Chondrocyte (in vitro differentiated cells): ENCODE measurements around the gene AP2S1. TPM values are rescaled to one million over a fixed set of nuclear protein-coding genes. Genes with fewer than 3 reads are reported as not detected.

Experiments
- DNase-seq: peaks from one replicate; pipeline ENCODE4 v3.0.0; 2021; ENCODE audit warnings: mixed read lengths, low spot score
- H3K27ac Mint-ChIP-seq: one replicate; pipeline ENCODE4 v1.8.0; 2021; ENCODE audit warnings: mild to moderate bottlenecking, moderate library complexity, mixed read lengths; ENCODE audit not compliant: unreplicated experiment
- H3K27me3 Mint-ChIP-seq: 2 replicates; pipeline ENCODE4 v1.8.0; 2021; ENCODE audit warnings: low read depth, mixed read lengths
- H3K36me3 Mint-ChIP-seq: 2 replicates; pipeline ENCODE4 v1.8.0; 2021; ENCODE audit warnings: low read depth, mixed read lengths
- H3K4me1 Mint-ChIP-seq: 2 replicates; pipeline ENCODE4 v1.8.0; 2021; ENCODE audit warnings: low read depth, mild to moderate bottlenecking, mixed read lengths
- H3K4me3 Mint-ChIP-seq: one replicate; pipeline ENCODE4 v1.8.0; 2021; ENCODE audit warnings: mild to moderate bottlenecking, moderate library complexity, mixed read lengths; ENCODE audit not compliant: unreplicated experiment
- H3K9me3 Mint-ChIP-seq: 2 replicates; pipeline ENCODE4 v1.8.0; 2021; ENCODE audit warnings: low read depth, mixed read lengths
- total RNA-seq: library from RNA; stranded (reverse); gene quantifications from 3 replicates; pipeline ENCODE4 v1.2.1, GENCODE V29; 2021
- TF ChIP-seq, protein P1 (sequence below): fragments of 200-600 bp; sonication (generic); IDR thresholded peaks from 2 replicates; pipeline ENCODE4 v1.5.0; 2021; ENCODE audit warnings: antibody characterized with exemption, mild to moderate bottlenecking, moderate library complexity

AP2S1 gene
- total RNA-seq, 1 donor from 2014 or later = 189 TPM

DNA sequence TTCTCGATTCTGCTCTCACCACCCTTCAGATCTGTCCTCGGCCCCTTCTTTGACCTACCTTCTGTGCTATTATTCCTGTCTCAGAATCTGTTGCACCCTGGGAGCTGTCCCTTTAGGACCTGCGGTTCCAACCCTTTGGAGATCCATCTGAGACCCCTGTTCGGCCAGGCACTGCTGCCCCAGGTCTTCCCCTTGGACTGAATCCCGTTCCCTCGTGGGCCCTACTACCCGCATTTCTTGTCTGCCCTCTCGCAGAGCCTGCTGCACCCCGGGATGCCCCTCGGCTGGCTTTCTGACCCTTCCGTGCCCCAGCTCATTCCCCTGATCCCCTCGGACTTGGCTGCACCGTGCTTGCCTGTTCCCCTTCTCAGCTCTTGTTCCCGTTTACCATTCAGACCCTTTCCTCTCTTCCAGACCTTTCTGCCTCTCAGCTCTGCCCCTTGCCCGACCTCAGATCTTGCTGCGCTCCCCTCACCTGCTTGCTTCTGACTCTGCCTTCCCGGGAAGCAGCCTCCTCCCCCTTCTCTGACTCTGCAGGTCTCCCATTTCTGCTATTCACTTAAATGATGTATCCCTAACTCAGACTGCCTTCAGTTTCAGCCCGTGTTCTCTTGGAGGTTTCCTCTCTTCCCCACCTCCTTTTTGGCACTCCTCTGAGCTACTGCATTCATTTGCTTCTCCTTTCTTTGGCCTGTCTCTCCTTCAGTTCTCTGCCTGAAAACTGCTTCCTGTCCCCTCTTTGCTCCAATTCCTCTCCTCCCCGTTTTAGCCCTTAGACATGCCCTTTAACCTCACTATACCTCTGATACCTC, 11.3 kb upstream of the AP2S1 start:
- Mint-ChIP-seq H3K27ac (no peak overlapping the region), H3K27me3 (no peaks in the 10 kb centered on the region), H3K9me3 (no peaks in the 10 kb centered on the region), H3K36me3 (no peaks in the 10 kb centered on the region), H3K4me3 (no peak overlapping the region), H3K4me1 (peaks cover 16% of the 10 kb centered on the region)
- TF ChIP-seq, protein P1, sequence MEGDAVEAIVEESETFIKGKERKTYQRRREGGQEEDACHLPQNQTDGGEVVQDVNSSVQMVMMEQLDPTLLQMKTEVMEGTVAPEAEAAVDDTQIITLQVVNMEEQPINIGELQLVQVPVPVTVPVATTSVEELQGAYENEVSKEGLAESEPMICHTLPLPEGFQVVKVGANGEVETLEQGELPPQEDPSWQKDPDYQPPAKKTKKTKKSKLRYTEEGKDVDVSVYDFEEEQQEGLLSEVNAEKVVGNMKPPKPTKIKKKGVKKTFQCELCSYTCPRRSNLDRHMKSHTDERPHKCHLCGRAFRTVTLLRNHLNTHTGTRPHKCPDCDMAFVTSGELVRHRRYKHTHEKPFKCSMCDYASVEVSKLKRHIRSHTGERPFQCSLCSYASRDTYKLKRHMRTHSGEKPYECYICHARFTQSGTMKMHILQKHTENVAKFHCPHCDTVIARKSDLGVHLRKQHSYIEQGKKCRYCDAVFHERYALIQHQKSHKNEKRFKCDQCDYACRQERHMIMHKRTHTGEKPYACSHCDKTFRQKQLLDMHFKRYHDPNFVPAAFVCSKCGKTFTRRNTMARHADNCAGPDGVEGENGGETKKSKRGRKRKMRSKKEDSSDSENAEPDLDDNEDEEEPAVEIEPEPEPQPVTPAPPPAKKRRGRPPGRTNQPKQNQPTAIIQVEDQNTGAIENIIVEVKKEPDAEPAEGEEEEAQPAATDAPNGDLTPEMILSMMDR = peak; percentile 2
- DNase-seq = no peak

DNA sequence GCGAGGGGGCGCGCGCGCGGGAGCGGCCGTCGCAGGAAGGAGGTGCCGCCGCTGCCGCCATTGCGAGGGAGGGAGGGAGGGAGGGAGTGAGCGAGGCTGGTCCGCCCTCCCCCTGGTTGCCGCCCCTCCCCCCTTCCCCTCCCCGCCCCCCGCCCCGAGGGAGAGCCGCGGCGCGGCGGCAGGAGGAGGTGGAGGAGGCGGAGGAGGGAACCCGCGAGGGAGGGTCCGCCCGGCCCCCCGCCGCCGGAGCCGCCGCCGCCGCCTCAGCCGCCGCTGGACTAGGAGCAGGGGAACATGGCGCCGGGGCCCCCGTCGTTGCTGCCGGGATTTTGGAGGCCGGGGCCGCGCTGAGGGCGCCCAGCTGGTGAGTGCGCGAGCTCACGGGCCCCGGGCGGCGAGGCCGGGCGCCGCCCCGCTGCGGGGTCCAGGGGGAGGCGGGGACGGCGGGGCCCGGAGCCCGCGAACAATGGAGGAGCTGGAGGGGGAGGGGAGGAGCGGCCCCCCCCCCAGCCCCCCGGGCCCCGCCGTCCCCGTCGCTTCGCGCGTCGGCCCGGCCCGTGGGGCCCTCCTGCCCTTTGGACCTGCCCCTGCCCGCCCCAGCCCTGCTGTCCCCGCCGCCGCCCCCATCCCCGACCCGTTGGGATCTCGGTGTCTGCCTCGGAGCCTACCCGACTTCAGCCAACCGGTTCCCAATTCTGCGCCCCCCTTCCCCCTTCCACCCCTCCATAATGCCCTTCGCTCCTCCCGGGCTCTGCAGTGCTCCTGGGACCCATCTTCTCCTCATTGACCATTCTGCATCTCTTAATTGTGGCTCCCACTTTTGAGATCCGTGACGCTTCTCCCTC, 10.4 kb upstream of the AP2S1 start, which contains the start of gene ARHGAP35:
ARHGAP35 (plus strand) TSS at position 152 of the 845 bp plus-strand sequence. CDS start 57,679 bp downstream, outside the sequence.
- no peak for DNase-seq
- Mint-ChIP-seq H3K27me3 (no peaks in the 10 kb centered on the region), H3K9me3 (no peaks in the 10 kb centered on the region), H3K36me3 (no peaks in the 10 kb centered on the region), H3K4me3 (peak within 1 kb of the TSS; percentile 76), H3K27ac (peak within 1 kb of the TSS; percentile 96), H3K4me1 (peaks cover 14% of the 10 kb centered on the region)
- TF ChIP-seq, protein P1 = no peak

DNA sequence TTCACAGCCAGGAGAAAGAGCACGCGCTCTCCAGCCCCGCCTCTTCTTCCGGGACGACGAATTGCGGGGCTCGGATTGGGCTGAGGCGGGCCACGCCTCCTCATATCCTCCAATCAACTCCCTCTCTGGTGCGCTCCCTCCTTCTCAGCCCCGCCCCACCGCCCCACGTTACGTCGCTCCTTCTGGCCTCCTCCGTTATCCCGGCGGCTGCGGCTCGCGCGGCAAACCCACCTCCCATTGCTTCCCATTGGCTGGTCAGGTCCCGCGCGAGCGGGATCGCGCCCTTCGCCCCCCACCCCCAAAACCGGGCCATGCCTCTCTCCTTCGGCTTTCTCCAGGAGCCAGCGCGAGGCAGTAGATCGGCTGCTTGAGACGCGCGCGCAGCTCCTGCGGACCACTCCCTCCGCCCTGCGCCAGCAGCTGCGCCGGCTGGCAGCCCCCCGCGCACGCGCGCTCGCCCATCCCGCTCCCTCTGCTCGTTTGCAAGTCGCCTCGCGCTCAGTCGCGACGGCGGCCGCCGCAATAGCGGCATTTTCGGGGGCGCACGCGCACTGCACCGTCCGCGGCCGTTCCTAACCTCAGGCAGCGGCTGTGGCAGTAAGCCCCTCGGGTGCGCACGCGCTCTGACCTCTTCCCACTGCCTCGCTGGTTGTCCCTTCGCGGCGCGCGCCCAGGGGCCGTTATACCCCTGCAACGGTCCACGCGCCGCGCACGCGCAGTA, 9.6 kb upstream of the AP2S1 start:
- Mint-ChIP-seq H3K27ac (peak overlapping the region; percentile 96), H3K36me3 (no peaks in the 10 kb centered on the region), H3K27me3 (no peaks in the 10 kb centered on the region), H3K9me3 (no peaks in the 10 kb centered on the region), H3K4me3 (peak overlapping the region; percentile 76), H3K4me1 (peaks cover 15% of the 10 kb centered on the region)
- TF ChIP-seq, protein P1 = no peak
- DNase-seq = peak; percentile 99

DNA sequence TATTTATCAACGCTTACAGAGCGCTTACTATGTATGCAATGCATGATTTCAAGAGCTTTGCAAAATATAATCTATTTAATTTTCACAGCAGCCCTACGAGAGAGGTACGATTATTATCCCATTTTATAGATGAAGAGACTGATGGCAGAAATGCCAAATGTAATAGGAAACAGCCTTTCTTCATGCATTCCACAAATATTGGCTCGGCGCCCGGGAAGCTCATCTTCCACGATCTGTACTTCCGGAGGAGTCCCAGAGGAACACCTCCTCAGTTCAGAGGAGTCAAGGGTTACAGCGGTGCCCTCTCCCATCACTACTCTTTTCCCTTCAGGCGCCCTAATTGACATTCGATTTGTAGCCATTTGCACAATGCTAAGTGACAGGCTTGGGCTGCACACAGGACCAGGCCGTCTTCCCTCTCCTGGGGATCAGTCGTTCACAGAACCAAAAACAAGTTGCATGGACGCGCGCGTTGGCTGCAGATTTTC, 9.0 kb upstream of the AP2S1 start:
- peak overlapping the region; percentile 76 for H3K4me3 Mint-ChIP-seq

More for the DNA sequence above, 9.0 kb upstream of the AP2S1 start:
- DNase-seq = no peak
- Mint-ChIP-seq H3K36me3 (no peaks in the 10 kb centered on the region), H3K27ac (peak overlapping the region; percentile 96), H3K27me3 (no peaks in the 10 kb centered on the region), H3K4me1 (peaks cover 15% of the 10 kb centered on the region), H3K9me3 (no peaks in the 10 kb centered on the region)
- TF ChIP-seq, protein P1 = no peak
